Measurements from ENCODE around the gene NR3C1. TPM values are rescaled to one million over a fixed set of nuclear protein-coding genes. Genes with fewer than 3 reads are reported as not detected.

The NR3C1 gene
- total and polyA plus RNA-seq, 2 of the 13 experiments (the other 11 are each of a cell fraction or from before 2014, with no cell fraction given): 10.0 to 24.3 TPM

DNA sequence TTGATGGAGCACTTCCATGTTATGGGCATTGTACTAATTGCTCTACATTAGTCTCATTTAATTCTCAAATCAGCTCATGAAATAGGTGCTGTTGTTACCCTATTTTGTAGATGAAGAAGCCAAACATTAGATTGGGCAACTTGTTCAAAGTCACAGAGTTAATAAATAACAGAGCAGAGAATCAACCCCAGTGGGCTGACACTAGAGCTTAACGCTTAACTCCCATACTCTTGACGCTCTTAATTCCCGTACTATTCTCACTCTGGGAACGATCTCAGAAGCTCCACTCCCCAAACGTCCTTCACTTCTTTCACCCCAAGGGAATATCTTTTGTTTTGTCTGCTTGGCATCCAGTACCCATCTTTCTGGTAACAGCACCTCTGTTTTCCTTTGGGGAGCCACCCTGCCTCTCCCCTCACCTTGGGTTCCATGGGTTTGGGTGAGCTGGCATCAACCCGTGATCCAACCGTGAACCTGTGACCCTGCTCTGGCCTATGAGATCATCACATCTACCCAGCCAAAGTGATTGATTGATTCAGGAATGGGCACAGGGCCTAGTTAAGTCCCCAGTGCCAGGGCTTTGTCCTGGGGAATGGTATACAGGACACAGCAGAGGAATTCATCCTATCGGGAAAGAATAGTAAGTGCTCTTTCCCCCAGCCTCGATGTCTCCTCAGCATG lies 169.2 kb downstream of the NR3C1 start (continued):
- TF ChIP-seq PLSCR1 (CRISPR knock-in tag; IDR thresholded peaks at IDR 0.05; ENCODE audit: borderline replicate concordance) (no peak), ZNF205 (CRISPR knock-in tag; IDR thresholded peaks at IDR 0.05) (peak; percentile 71; the same call in 1 of the 2 replicates), AGO2 (optimal IDR thresholded peaks at IDR 0.05; ENCODE audit: low read depth, low read length) (no peak), ATF5 (CRISPR knock-in tag; IDR thresholded peaks at IDR 0.05; ENCODE audit: low read depth) (no peak), DNMT3B (CRISPR knock-in tag; conservative IDR thresholded peaks at IDR 0.05) (no peak), ZNF782 (CRISPR knock-in tag; IDR thresholded peaks at IDR 0.05; ENCODE audit: borderline replicate concordance) (no peak), ARID2 (CRISPR knock-in tag; IDR thresholded peaks at IDR 0.05; ENCODE audit: borderline replicate concordance) (no peak), SRF (IDR thresholded peaks at IDR 0.05; ENCODE audit: low read depth, low read length) (no peak), ZSCAN22 (CRISPR knock-in tag; IDR thresholded peaks at IDR 0.05) (no peak), PRMT3 (CRISPR knock-in tag; IDR thresholded peaks at IDR 0.05; ENCODE audit: borderline replicate concordance, low read depth) (no peak), SALL1 (CRISPR knock-in tag; IDR thresholded peaks at IDR 0.05) (peak; percentile 20; the same call in 1 of the 2 replicates), GFI1 (CRISPR knock-in tag; IDR thresholded peaks at IDR 0.05; ENCODE audit: borderline replicate concordance) (no peak), NFIB (CRISPR knock-in tag; IDR thresholded peaks at IDR 0.05; ENCODE audit: borderline replicate concordance) (no peak), CBX2 (IDR thresholded peaks at IDR 0.05; ENCODE audit: low read depth, low read length) (no peak), CBX2 (CRISPR knock-in tag; IDR thresholded peaks at IDR 0.05; ENCODE audit: low read depth) (no peak), NR2C2 (CRISPR knock-in tag; IDR thresholded peaks at IDR 0.05; ENCODE audit: borderline replicate concordance) (0 out of 2 replicates have a peak, but pooled peaks have one; percentile 15), GABPB1 (CRISPR knock-in tag; IDR thresholded peaks at IDR 0.05) (no peak), SAP130 (CRISPR knock-in tag; IDR thresholded peaks at IDR 0.05; ENCODE audit: low read depth) (peak; percentile 33; the same call in 1 of the 2 replicates), ZKSCAN8 (CRISPR knock-in tag; IDR thresholded peaks at IDR 0.05; ENCODE audit: borderline replicate concordance) (no peak), CBX5 (CRISPR knock-in tag; IDR thresholded peaks at IDR 0.05; ENCODE audit: borderline replicate concordance) (no peak), EZH2 (conservative IDR thresholded peaks at IDR 0.05; ENCODE audit: low read depth, low read length) (no peak)
- TF ChIP-seq, protein P1, sequence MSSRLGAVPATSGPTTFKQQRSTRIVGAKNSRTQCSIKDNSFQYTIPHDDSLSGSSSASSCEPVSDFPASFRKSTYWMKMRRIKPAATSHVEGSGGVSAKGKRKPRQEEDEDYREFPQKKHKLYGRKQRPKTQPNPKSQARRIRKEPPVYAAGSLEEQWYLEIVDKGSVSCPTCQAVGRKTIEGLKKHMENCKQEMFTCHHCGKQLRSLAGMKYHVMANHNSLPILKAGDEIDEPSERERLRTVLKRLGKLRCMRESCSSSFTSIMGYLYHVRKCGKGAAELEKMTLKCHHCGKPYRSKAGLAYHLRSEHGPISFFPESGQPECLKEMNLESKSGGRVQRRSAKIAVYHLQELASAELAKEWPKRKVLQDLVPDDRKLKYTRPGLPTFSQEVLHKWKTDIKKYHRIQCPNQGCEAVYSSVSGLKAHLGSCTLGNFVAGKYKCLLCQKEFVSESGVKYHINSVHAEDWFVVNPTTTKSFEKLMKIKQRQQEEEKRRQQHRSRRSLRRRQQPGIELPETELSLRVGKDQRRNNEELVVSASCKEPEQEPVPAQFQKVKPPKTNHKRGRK (CRISPR knock-in tag; IDR thresholded peaks at IDR 0.05): no peak
- TF ChIP-seq, protein P2, sequence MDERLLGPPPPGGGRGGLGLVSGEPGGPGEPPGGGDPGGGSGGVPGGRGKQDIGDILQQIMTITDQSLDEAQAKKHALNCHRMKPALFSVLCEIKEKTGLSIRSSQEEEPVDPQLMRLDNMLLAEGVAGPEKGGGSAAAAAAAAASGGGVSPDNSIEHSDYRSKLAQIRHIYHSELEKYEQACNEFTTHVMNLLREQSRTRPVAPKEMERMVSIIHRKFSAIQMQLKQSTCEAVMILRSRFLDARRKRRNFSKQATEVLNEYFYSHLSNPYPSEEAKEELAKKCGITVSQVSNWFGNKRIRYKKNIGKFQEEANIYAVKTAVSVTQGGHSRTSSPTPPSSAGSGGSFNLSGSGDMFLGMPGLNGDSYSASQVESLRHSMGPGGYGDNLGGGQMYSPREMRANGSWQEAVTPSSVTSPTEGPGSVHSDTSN (CRISPR knock-in tag; IDR thresholded peaks at IDR 0.05): no peak
- TF ChIP-seq, protein P3, sequence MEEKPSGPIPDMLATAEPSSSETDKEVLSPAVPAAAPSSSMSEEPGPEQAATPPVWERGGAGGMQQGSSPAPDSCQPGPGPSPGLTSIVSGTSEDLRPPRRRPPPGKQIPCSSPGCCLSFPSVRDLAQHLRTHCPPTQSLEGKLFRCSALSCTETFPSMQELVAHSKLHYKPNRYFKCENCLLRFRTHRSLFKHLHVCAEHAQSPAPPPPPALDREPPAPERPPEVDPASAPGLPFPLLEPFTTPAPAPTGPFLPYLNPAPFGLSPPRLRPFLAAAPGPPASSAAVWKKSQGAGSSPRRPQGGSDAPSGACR (CRISPR knock-in tag; IDR thresholded peaks at IDR 0.05): no peak
- TF ChIP-seq, protein P4, sequence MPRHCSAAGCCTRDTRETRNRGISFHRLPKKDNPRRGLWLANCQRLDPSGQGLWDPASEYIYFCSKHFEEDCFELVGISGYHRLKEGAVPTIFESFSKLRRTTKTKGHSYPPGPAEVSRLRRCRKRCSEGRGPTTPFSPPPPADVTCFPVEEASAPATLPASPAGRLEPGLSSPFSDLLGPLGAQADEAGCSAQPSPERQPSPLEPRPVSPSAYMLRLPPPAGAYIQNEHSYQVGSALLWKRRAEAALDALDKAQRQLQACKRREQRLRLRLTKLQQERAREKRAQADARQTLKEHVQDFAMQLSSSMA (CRISPR knock-in tag; IDR thresholded peaks at IDR 0.05): no peak

Data from HepG2 (cell line).